Sigmoid colon (tissue), 7 donors: Measurements from ENCODE around the gene RAB6C. TPM values are rescaled to one million over a fixed set of nuclear protein-coding genes. Genes with fewer than 3 reads are reported as not detected.
"Not testable (repeated sequence)": the region's sequence is repeated elsewhere in the genome, so short reads cannot be mapped to it uniquely, and the experiment has no call there.

ENCODE experiments used
- DNase-seq: peaks from one replicate; pipeline ENCODE4 v3.0.0-alpha.2; 2019
- H3K27ac ChIP-seq, 4 donors: fragments of 200-600 bp; sonication (generic); one replicate each; pipeline ENCODE4 v1.5.1; 2016 to 2019; ENCODE audit warnings: mild to moderate bottlenecking in 1 of 4
- H3K27me3 ChIP-seq, 3 donors: fragments of 200-600 bp; sonication (generic); one replicate each; pipeline ENCODE4 v1.5.1; 2019; ENCODE audit warnings: mild to moderate bottlenecking in 1 of 3
- H3K36me3 ChIP-seq, 4 donors: fragments of 200-600 bp; sonication (generic); one replicate each; pipeline ENCODE4 v1.5.1; 2016 to 2019
- H3K4me1 ChIP-seq, 4 donors: fragments of 200-600 bp; sonication (generic); one replicate each; pipeline ENCODE4 v1.5.1; 2017 to 2019
- H3K4me3 ChIP-seq, 4 donors: fragments of 200-600 bp; sonication (generic); one replicate each; pipeline ENCODE4 v1.5.1; 2017 to 2019; ENCODE audit warnings: mild to moderate bottlenecking in 2 of 4, moderate library complexity in 1 of 4
- H3K9me3 ChIP-seq, 4 donors: fragments of 200-600 bp in 3 of 4; sonication (generic) in 3 of 4; one replicate each; pipeline versions ENCODE4 v1.5.1 to v1.6.1; 2013 to 2019
- CTCF ChIP-seq, 4 experiments: fragments of 450-650 bp in 3 of 4; fragments of 200-600 bp in 1 of 4; IDR thresholded peaks; one replicate each; pipeline ENCODE4 v1.5.1; 2016 to 2019; ENCODE audit warnings: antibody characterized with exemption in 4 of 4, mild to moderate bottlenecking in 3 of 4, moderate library complexity in 2 of 4
- EP300 ChIP-seq, 4 donors: sonication (generic); formaldehyde crosslinking; IDR thresholded peaks; one replicate each; pipeline ENCODE4 v1.6.1; 2017; ENCODE audit warnings: antibody characterized with exemption in 4 of 4
- POLR2A ChIP-seq, 2 donors: fragments of 450-650 bp; IDR thresholded peaks; one replicate each; pipeline ENCODE4 v1.6.1; 2016; ENCODE audit warnings: antibody characterized with exemption in 2 of 2, mild to moderate bottlenecking in 2 of 2, moderate library complexity in 2 of 2
- POLR2AphosphoS5 ChIP-seq, 4 donors: sonication (generic); formaldehyde crosslinking; IDR thresholded peaks; one replicate each; pipeline ENCODE4 v1.6.1; 2017; ENCODE audit warnings: antibody characterized with exemption in 4 of 4
- WGBS, 2 donors: extraction: QIAGEN DNeasy Blood & Tissue Kit; methylation state at CpG; one replicate each; pipeline ENCODE4 v1.1.7; 2013; 5-methylcytosine and 5-hydroxymethylcytosine counted together
- intact Hi-C: fragments of 100-400 bp; cut with DNase I; formaldehyde crosslinking; loops from one replicate; pipeline ENCODE4 v1.15.1; 2023
- polyA plus RNA-seq, 3 donors: library from polyadenylated mRNA; stranded (reverse); fragments of 200-250 nt; gene quantifications; one replicate each; pipeline ENCODE4 v1.2.3, GENCODE V29; 2013
- total RNA-seq, 4 donors: library from RNA; depleted of rRNA; stranded (reverse); fragments of >200 nt; gene quantifications; one replicate each; pipeline ENCODE4 v1.1.0, GENCODE V29; 2016
- donor health status: healthy with polysubstance abuse.
- donor health status: Bipolar disorder and iron deficiency.
- donor health status: healthy.

RAB6C gene
- total RNA-seq = under 1 TPM in 1 of 4 donors, not detected in 3; 0.36 TPM
- under 1 TPM in 1 of 3 donors, not detected in 2; 0.03 TPM for polyA plus RNA-seq

GRCh38 chr2:129979629-129980155, at the start of gene RAB6C:
TSS of gene RAB6C (plus strand) at chr2:129979666. CDS start at chr2:129980116, 450 bp downstream.
- DNase-seq, H3K4me1 ChIP-seq, H3K36me3 ChIP-seq, intact Hi-C loops, H3K9me3 ChIP-seq: not testable (repeated sequence)
- peaks cover 0 to 56% (median 9%) of the 10 kb centered on the region in 3 donors for H3K27me3 ChIP-seq
- 1 to 7% methylated on average over 54 of the region's 54 CpGs for WGBS, 2 donors
- peak within 1 kb of the TSS; percentile 19 to 45 (median 36) for H3K4me3 ChIP-seq
- H3K27ac ChIP-seq = peak within 1 kb of the TSS; percentile 4 to 85 (median 50)

GRCh38 chr2:129930451-129930850, 49.0 kb upstream of the RAB6C start:
- H3K27me3 ChIP-seq = peaks cover 3 to 42% (median 6%) of the 10 kb centered on the region in 3 donors

GRCh38 chr2:129933387-129933786, 46.1 kb upstream of the RAB6C start:
- H3K9me3 ChIP-seq, H3K4me3 ChIP-seq, H3K27ac ChIP-seq, intact Hi-C loops, H3K4me1 ChIP-seq, H3K36me3 ChIP-seq, DNase-seq: not testable (repeated sequence)
- H3K27me3 ChIP-seq = peaks cover 3 to 50% (median 6%) of the 10 kb centered on the region in 3 donors
- 39 to 41% methylated on average over 8 of the region's 8 CpGs for WGBS, 2 donors

More at GRCh38 chr2:129930451-129930850, 49.0 kb upstream of the RAB6C start:
- TF ChIP-seq EP300 (IDR thresholded peaks at IDR 0.05) (no peak), CTCF (IDR thresholded peaks at IDR 0.05) (no peak), POLR2AphosphoS5 (IDR thresholded peaks at IDR 0.05) (no peak), POLR2A (IDR thresholded peaks at IDR 0.05) (no peak)
- WGBS, 2 donors = 57 to 63% methylated on average over 6 of the region's 6 CpGs
- Histone ChIP-seq H3K9me3 (no peaks in the 10 kb centered on the region), H3K4me3 (no peak overlapping the region), H3K27ac (no peak overlapping the region), H3K36me3 (no peaks in the 10 kb centered on the region), H3K4me1 (no peaks in the 10 kb centered on the region)
- intact Hi-C loops = no loop called here
- DNase-seq = no peak

- DNase-seq = no peak
- intact Hi-C loops = no loop called here
- WGBS, 2 donors = 8 to 13% methylated on average over 41 of the region's 41 CpGs
These were observed 45.2 kb upstream of the RAB6C start for GRCh38 chr2:129934044-129934822.

GRCh38 chr2:129935118-129935517, 44.3 kb upstream of the RAB6C start:
- peaks cover 3 to 46% (median 6%) of the 10 kb centered on the region in 3 donors for H3K27me3 ChIP-seq
- H3K27ac ChIP-seq = no peak overlapping the region
- DNase-seq = no peak
- intact Hi-C loops = no loop called here
- no peaks in the 10 kb centered on the region for H3K9me3 ChIP-seq
- TF ChIP-seq POLR2AphosphoS5 (IDR thresholded peaks at IDR 0.05) (no peak), EP300 (IDR thresholded peaks at IDR 0.05) (no peak), POLR2A (IDR thresholded peaks at IDR 0.05) (no peak), CTCF (IDR thresholded peaks at IDR 0.05) (no peak)
- H3K36me3 ChIP-seq = no peaks in the 10 kb centered on the region
- no peaks in the 10 kb centered on the region for H3K4me1 ChIP-seq
- H3K4me3 ChIP-seq = no peak overlapping the region
- 19 to 51% methylated on average over 1 of the region's 1 CpG for WGBS, 2 donors

More at GRCh38 chr2:129934044-129934822, 45.2 kb upstream of the RAB6C start:
- Histone ChIP-seq H3K4me3 (peak overlapping the region in 1 of 4 donors; percentile 5), H3K27ac (no peak overlapping the region), H3K27me3 (peaks cover 3 to 50% (median 6%) of the 10 kb centered on the region in 3 donors), H3K36me3 (no peaks in the 10 kb centered on the region), H3K4me1 (no peaks in the 10 kb centered on the region), H3K9me3 (no peaks in the 10 kb centered on the region)
- TF ChIP-seq POLR2A (IDR thresholded peaks at IDR 0.05) = no peak
- TF ChIP-seq CTCF (IDR thresholded peaks at IDR 0.05) = no peak
- TF ChIP-seq POLR2AphosphoS5 (IDR thresholded peaks at IDR 0.05) = no peak
- no peak for TF ChIP-seq EP300 (IDR thresholded peaks at IDR 0.05)
